Fibroblast of lung (primary cell): ENCODE data around the gene PDCD10.

ENCODE experiments used
- CTCF ChIP-seq, 2 donors: IDR thresholded peaks in 1 of 2; conservative IDR thresholded peaks in 1 of 2; 1 replicate in 1 of 2; 2 replicates in 1 of 2; pipeline ENCODE4 v1.5.1; 2011 to 2012; ENCODE audit warnings: low read length in 2 of 2, control low read depth in 1 of 2, inconsistent platforms in 1 of 2, low read depth in 1 of 2, mild to moderate bottlenecking in 1 of 2
- EZH2 ChIP-seq: IDR thresholded peaks from 2 replicates; pipeline ENCODE4 v1.5.1; 2012; ENCODE audit warnings: low read length, control low read depth, mild to moderate bottlenecking; ENCODE audit errors: missing control alignments

- TF ChIP-seq CTCF (conservative IDR thresholded peaks at IDR 0.05 in 1 of 2, IDR thresholded peaks at IDR 0.05 in 1 of 2; ENCODE audit: low read depth in 1 of 2, low read length in 2 of 2) (no peak), EZH2 (no peak)
Observed at GRCh38 chr3:167735233-167736138, 794 bp upstream of the PDCD10 start, which contains the start of gene SERPINI1.
